NCI-H2029 (cell line): ENCODE measurements around the gene FAIM.
"Not testable (repeated sequence)": the region's sequence is repeated elsewhere in the genome, so short reads cannot be mapped to it uniquely, and the experiment has no call there.

Experiments used
- DNase-seq: peaks from one replicate; lab custom pipeline; 2025; lab: John Stamatoyannopoulos, UW

FAIM gene, protein sequence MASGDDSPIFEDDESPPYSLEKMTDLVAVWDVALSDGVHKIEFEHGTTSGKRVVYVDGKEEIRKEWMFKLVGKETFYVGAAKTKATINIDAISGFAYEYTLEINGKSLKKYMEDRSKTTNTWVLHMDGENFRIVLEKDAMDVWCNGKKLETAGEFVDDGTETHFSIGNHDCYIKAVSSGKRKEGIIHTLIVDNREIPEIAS

DNA sequence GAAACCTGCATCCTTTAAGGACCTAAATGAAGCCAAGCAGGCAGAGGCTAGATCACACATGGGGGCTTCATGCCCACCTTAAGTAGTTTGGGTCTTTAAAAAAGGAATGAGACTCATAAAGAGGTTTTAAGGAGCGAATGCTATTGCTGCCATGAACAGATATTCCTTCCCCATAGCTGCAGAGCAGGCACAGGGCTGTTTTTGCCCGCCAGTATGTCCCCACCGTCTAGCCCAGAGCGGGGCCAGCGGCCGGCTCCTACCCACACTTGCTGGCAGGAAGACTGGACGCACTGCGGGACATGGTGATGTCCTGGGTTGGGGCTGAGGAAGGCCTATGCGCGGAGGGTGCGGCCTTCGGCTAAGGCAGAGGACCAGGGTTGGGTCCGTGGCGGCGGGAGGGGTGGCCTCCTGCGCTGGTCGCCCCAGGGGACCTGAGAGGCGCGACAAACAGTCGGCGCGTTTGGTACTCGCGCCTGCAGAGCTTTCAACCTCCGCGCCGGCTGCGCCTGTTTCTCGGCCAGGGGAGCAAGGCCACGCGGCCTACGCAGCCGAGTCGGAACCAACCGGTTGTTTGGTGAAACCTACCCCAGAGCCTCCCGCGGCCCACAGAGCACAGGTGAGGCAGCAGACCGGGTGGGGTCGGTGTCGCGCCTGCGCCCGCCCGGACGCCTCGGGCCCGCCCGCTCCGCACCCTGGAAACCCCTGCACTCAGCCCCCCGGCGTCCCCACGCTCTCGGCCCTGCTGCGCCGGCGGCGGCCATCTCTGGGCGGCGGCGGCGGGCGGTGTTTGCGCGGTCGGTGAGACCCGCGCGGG lies at the start of gene FAIM:
Gene FAIM, plus strand, starts transcription at position 450 of the 814 bp plus-strand sequence. CDS start 10,956 bp downstream, outside the sequence.
- peak; percentile 27 for DNase-seq

DNA sequence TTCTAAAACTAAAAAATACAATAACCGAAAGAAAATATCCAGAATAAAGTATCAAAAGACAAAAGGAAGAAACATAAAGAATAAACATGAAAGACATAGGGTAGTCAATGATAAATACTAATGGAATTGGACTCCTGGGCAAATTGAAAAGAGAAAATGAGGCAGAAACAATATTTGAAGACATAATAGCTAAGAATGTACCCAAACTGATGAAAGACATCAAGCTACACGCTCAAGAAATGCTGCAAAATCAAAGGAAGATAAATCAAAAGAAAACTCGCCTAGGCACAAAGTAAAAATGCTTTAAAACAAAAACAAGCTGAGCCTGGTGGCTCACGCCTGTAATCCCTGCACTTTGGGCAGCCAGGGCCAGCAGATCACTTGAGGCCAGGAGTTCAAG lies 49.4 kb upstream of the FAIM start:
- no peak for DNase-seq

DNA sequence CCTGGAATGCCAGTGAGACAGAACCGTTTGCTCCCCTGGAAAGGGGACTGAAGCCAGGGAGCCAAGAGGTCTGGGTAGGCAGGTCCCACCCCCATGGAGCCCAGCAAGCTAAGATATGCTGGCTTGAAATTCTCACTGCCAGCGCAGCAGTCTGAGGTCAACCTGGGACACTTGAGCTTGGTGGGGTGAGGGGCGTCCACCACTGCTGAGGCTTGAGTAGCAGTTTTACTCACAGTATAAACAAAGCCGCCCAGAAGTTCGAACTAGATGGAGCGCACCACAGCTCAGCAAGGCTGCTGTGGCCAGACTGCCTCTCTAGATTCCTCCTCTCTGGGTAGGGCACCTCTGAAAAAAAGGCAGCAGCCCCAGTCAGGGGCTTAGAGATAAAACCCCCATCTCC lies 48.1 kb upstream of the FAIM start:
- no peak for DNase-seq

DNA sequence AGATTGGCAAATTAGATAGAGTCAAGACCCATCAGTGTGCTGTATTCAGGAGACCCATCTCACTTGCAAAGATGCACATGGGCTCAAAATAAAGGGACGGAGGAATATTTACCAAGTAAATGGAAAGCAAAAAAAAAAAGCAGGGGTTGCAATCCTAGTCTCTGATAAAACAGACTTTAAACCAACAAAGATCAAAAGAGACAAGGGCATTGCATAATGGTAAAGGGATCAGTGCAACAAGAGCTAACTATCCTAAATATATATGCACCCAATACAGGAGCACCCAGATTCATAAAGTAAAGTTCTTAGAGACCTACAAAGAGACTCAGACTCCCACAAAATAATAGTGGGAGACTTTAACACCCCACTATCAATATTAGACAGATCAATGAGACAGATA lies 45.7 kb upstream of the FAIM start:
- not testable (repeated sequence) for DNase-seq

DNA sequence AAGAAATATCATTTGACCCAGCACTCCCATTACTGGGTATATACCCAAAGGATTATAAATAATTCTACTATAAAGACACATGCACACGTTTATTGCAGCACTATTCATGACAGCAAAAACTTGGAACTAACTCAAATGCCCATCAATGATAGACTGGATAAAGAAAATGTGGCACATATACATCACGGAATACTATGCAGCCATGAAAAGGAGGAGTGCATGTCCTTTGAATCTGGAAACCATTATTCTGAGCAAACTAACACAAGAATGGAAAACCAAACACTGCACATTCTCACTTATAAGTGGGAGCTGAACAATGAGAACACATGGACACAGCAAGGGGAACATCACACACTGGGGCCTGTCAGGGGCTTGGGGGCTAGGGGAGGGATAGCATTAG lies 42.3 kb upstream of the FAIM start:
- not testable (repeated sequence) for DNase-seq

DNA sequence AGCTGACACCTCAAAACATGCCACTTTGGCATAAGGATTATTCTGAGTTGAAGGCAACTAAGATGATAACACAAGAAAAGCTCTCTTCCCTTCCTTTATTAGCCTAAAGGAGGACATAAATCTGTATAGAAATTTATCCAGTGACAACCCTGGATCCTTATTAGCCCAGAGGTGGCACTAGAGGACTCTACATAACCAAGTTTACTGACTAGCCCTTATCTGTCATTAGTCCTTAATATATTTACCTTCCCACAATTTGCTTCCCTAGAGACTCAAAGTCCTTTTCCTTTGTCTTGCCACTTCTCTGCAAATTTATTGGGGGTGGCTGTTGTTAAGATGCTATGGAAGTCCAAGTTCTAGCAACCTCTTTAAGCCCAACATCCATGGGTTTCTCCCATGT lies 41.2 kb upstream of the FAIM start:
- DNase-seq, result no peak

DNA sequence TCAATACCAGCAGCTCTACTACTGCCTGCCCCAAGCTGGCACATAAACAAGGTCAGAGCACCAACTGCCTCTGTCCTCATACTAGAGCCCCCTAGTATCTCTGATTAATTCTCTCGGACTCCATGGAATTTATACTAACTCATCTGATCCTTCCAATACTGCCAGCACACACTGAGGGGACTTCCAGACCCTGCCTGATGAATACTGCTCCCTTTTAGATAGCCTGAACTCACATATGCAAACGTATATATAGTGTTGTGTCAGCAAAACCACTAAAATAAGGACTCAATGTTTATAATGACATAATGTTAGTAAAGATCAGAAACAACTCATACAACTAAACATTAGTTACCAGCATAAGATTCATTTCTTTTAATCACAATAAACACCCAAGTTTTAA lies 39.5 kb upstream of the FAIM start:
- DNase-seq, result no peak

DNA sequence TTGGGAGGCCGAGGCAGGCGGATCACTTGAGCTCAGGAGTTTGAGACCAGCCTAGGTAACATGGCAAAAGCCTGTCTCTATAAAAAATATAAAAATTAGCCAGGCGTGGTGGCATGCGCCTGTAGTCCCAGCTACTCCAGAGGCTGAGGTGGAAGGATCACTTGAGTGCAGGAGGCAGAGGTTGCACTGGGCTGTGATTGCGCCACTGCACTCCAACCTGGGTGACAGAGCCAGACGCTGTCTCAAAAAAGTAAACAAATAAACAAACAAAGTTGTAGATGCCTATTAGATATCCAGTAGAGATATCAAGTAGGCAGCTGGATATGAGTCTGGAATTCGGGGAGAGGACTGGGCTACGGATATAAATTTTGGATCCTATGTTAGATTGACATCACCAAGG lies 38.9 kb upstream of the FAIM start:
- DNase-seq, result not testable (repeated sequence)

DNA sequence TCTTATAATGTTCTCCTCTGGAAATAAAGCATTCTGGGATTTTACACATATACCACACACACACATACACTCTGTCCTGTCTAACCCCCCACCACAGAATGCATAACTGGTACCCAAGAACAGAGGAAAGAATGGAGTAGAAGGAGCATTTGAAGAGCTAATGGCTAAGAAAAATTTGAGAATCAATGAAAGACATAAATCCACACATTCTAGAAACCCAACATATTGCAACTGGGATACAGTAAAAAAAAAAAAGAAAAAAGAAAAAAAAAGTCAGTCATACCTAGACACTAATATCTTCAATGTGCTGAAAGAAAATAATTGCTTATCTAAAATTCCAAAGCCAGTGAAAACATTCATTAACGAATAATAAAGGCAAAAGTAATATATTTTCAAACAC lies 35.4 kb upstream of the FAIM start:
- no peak for DNase-seq

DNA sequence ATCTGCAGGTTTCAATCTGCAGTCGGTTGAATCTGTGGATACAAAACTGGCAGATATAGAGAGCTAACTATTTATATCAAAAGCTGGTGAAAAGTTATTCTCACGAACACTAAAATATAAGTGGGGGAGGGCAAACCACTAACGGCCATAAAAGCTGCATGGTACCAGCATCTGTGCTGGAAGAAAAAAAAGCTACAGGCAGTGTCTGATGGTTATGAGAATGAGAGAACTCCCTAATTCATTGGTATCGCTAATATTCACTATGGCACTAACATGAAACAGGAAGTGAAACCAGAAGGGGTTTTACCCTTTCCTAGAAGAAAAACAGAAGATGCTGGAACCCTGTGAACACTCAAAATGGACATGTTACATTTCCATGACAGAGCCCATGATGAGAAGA lies 30.4 kb upstream of the FAIM start:
- DNase-seq, result no peak

DNA sequence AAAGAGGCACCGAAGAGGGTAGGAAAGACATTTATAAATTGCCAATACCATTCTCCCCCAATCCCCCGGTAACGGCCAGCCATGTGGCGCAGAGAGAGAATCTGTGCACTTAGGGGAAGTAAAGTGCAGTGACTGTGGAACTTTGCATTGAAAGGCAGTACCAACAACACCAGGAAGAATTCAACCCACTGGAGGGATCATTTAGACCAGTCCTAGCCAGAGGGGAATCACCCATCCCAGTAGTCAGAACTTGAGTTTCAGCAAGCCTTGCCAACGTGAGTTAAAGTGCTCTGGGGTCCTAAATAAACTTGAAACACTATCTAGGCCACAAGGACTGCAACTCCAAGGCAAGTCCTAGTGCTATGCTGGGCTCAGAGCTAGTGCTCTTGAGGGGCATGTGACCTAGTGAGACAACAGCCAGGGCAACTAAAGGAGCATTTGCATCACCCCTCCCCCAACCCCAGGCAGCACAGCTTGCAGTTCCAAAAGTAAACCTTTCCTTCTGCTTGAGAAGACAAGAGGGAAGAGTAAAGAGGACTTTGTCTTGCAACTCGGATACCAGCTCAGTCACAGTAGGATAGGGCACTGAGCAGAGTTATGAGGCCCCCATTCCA lies 29.5 kb upstream of the FAIM start:
- no peak for DNase-seq

DNA sequence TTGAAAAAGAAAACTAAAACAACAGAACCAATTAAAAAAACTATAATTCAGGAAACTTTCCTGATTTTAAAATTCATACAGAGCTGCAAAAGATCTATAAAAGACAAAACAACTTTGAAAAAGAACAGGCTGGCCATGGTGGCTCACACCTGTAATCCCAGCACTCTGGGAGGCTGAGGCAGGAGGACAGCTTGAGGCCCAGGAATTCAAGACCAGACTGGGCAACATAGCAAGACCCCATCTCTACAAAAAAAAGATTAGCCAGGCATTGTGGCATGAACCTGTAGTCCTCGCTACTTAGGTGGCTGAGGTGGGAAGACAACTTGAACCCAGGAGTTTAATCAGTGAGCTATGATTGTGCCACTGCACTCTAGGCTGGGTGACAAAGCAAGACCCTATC lies 21.2 kb upstream of the FAIM start:
- DNase-seq, result no peak

DNA sequence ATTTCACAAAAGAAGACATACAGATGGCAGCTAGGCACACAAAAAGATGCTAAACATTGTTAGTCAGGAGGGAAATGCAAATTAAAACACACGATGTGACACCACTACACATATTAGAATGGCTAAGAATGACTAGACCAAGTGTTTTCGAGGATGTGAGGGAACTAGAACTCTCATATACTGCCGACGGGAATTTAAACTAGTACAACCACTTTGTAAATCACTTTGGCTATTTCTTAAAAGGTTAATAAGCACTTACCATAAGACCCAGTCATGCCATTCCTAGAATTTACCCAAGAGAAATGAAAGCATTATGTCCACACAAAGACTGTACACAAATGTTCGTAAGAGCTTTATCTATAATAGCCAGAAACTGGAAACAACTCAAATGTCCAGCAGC lies 20.1 kb upstream of the FAIM start:
- no peak for DNase-seq

DNA sequence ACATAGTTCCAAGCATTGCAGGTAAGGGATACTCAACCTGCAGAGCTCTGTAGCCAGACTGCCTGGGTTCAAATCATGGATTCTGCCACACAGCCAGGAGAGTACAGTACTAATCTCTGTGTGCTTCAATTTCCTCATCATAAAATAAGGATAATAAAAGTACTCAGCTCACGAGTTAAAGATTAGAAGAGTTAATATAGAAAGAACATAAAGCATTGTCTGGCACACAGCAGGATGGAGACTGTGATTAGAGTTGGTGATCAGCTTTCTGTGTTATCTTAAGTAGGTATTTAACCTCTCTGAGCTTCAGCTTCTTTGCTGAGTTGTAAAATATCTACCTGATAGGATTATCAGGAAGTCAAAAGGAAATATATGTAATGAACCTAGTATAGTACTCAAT lies 17.2 kb upstream of the FAIM start:
- no peak for DNase-seq

DNA sequence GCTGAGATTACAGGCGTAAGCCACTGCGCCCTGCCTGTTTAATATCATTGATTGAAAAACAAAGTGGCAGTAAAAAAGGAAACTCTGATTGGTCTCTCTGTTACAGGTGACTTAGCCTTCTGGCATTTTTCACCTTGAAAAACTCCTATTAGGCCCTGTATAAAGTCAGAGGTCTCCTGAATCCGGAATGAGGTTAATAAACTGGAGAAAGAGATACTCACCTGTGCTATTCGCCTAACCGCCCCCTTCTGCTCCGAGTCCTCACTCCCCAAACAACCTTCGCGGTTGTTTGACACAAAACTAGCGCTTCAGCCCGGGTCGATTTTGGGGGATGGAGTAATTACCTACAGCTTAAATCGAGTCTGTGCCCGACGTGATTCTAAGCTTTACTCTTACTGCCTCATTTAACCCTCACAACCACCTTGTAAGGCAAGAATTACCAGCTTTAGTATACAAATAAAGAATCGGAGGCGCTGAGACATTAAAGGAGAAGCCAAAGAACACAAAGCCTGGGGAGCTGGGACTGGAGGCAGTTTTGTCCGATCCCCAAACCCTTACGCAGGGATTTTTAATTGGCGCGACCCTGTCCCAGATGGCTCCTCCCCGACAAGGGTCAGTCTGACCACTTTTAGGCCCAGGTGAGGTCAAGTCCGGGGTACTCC lies 15.0 kb upstream of the FAIM start:
- DNase-seq, result no peak

DNA sequence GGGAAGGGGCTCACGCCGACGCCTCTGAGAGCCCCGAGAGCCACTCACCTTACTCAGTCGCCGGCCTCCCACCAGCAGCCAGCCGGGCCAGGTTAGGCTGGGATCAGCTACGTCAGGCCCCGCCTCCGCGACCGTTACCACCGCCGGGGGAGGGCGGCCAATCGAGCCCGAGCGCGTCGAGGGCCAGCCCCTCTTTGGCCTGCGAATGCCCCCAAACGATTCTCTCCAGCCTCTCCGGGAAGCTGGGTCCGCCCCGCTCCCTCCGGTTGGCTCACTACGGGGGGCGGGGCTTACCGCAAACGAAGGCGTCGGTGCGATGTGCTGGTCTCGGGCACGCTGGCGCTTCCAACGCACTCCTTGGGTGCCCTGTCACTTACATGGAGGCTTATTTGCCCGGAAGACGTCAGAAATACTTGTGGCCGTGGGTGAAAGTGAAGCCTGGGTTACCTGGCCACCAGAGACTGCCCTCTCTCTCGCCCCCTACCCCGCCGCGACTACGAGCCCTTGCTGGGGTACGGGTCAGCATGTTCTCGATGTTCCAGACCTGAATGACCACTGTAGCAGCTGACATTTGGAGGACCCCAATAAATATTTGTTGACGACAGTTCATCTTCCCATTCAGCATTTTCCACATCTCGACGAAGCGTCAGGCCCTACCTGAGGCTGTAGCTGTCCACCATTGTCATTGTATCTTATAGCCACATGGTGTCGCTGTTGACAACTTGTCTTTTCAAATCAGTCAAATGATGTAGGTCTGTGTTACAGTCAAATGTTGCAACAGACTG lies 14.2 kb upstream of the FAIM start, which contains the start of gene CEP70:
Gene CEP70, minus strand, starts transcription at position 111 of the 785 bp plus-strand sequence. CDS start 21,333 bp downstream, outside the sequence.
- DNase-seq, result no peak

DNA sequence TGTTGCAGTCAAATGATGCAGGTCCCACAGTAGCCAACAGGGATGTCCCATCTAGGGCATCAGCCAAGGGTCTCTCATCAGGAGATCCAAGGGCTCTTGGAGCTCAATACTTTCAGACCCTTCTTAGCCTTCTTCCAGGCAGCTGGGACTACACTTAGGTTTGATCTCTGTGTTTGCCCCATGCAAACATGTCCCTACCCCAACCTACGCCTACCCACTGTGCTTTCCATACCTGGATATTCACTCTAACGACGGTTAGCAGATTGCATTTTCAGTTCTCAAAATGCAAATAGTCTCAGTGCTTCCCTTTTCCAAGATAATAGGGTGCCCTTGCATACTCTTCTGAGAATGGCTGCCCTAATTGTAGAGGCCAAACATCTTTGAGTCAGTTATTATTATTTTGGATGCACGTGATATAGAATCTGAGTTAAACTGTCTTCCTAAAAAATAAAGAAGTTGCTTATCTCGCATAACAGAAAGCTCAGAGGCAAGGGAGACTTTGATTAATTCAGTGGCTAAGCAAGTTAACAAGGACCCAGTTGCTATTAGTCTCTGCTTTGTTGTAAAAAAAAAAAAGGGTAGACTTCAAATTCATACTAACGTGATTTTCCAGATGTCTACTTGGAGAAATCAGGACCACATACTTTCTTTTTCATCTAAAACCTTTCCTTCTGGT lies 13.5 kb upstream of the FAIM start:
- DNase-seq, result no peak

DNA sequence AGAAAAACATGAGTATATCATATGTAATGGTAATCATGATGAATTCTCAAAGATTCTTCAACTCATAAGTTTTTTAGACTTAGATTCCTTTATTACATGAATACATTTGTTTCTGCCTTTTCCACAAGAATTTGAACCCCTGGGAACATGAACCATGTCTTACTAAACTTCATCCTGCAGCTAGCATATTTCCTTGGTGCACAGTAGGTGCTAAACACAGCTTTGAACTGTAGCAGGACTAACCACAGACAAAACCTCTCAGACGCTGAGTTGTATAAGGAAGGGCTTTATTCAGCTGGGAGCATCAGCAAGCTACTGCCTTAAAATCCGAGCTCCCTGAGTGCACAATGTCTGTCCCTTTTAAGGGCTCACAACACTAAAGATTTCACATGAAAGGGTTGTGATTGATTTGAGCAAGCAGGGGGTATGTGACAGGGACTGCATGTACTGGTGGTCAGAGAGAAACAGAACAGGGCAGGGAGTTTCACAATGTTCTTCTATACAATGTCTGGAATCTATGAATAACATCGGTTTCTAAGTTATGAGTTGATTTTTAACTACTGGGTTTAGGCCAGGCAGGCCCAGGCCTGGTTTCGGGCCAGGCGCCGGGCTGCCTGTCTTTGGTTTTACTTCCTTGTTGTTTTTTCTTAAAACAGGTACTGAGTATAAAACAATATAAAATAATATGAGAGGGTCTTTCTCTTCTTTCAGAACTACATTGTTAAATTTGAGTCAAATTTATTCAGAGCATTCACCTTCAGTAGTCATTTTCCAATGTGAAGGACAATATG lies 11.2 kb upstream of the FAIM start:
- not testable (repeated sequence) for DNase-seq

DNA sequence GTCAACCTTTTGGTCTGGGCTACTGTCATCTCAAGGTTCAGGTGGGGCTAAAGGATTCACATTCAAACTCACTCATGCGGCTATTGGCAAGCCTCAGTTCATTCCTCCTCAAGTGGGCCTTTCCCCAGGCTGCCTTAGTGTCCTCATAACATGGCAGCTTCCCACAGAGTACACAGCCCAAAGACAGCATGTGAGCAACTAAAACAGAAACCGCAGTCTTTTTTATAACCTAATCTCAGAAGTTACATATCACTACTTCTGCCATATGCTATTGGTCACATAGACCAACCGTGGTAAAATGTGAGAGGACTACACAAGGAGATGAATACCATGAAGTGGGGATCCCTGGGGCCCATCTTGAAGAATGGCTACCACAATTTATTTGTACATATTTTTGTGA lies 10.0 kb upstream of the FAIM start:
- DNase-seq, result no peak

DNA sequence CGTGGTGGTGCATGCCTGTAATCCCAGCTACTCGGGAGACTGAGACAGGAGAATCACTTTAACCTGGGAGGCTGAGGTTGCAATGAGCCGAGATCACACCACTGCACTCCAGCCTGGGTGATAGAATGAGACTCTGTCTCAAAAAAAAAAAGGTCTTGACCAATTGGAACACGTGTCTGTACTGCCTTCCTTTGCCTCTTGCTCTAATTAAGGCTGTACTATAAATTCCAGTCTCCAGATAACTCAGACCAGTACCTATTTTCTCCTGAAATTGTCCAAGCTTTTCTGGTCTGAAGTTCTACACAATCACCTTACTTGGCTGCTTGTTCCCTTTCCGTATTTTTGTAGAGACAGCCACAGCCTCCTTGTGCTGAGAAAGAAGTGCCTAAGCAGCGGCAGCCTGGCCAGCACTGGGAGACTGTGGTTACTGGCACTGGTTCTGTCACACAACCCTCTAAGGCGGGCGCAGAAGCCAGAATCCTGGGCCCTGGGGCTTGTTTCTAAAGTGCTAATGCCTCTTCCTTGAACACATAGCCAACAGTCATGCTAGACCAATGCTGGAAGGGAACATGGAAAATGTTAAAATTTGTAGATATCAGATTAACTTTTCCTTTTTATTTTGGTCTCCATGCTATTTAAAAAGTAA lies 8.3 kb upstream of the FAIM start:
- DNase-seq, result no peak
